MCF 10A (cell line): Measurements from ENCODE around the gene CLEC16A. TPM values are rescaled to one million over a fixed set of nuclear protein-coding genes. Genes with fewer than 3 reads are reported as not detected.

ENCODE experiments used
- BruUV-seq: library from RNA; stranded (reverse); fragments of 400-500 nt; replicated peaks from 2 replicates; lab custom pipeline; 2021; lab: Mats Ljungman, UMichigan
- CTCF ChIA-PET: fragments of 300-600 bp; sonication (Branson Sonifier 250); formaldehyde crosslinking; extraction: SDS; loops from one replicate; lab custom pipeline; 2021; ENCODE audit warnings: antibody characterized with exemption, inconsistent platforms; lab: Yijun Ruan, JAX
- POLR2A ChIA-PET: fragments of 300-600, 350-650 bp; sonication (Branson Sonifier 250); formaldehyde crosslinking; extraction: SDS; loops from one replicate; lab custom pipeline; 2020; ENCODE audit warnings: antibody characterized with exemption, inconsistent platforms; lab: Yijun Ruan, JAX
- DNase-seq: peaks from one replicate; pipeline ENCODE4 v3.0.0-alpha.2; 2018; ENCODE audit not compliant: unreplicated experiment
- H3K27ac Mint-ChIP-seq: one replicate; pipeline ENCODE4 v1.8.0; 2022; ENCODE audit warnings: mild to moderate bottlenecking, low read depth, mixed read lengths; ENCODE audit not compliant: unreplicated experiment
- H3K27me3 Mint-ChIP-seq: one replicate; pipeline ENCODE4 v1.8.0; 2022; ENCODE audit warnings: mixed read lengths; ENCODE audit not compliant: insufficient read depth, unreplicated experiment
- H3K36me3 Mint-ChIP-seq: one replicate; pipeline ENCODE4 v1.8.0; 2022; ENCODE audit warnings: mild to moderate bottlenecking, moderate library complexity, mixed read lengths; ENCODE audit not compliant: insufficient read depth, unreplicated experiment
- H3K4me1 Mint-ChIP-seq: one replicate; pipeline ENCODE4 v1.8.0; 2022; ENCODE audit warnings: mixed read lengths; ENCODE audit not compliant: insufficient read depth, unreplicated experiment
- H3K4me3 Mint-ChIP-seq: one replicate; pipeline ENCODE4 v1.8.0; 2022; ENCODE audit warnings: mild to moderate bottlenecking, moderate library complexity, mixed read lengths; ENCODE audit not compliant: unreplicated experiment
- H3K9me3 Mint-ChIP-seq: one replicate; pipeline ENCODE4 v1.8.0; 2022; ENCODE audit warnings: mixed read lengths; ENCODE audit not compliant: unreplicated experiment
- intact Hi-C: fragments of 100-400 bp; cut with micrococcal nuclease; formaldehyde crosslinking; loops from 2 replicates; pipeline ENCODE4 v1.14.1; 2022
- total RNA-seq: library from RNA; stranded (reverse); gene quantifications from 2 replicates; pipeline ENCODE4 v1.2.3, GENCODE V29; 2022
- TF ChIP-seq, protein P1 (sequence below): fragments of 200-600 bp; IDR thresholded peaks from one replicate; pipeline ENCODE4 v1.8.0; 2022; ENCODE audit warnings: antibody characterized with exemption, mild to moderate bottlenecking; ENCODE audit not compliant: unreplicated experiment

CLEC16A gene
- total RNA-seq, 1 experiment from 2014 or later: 32.4 TPM

DNA sequence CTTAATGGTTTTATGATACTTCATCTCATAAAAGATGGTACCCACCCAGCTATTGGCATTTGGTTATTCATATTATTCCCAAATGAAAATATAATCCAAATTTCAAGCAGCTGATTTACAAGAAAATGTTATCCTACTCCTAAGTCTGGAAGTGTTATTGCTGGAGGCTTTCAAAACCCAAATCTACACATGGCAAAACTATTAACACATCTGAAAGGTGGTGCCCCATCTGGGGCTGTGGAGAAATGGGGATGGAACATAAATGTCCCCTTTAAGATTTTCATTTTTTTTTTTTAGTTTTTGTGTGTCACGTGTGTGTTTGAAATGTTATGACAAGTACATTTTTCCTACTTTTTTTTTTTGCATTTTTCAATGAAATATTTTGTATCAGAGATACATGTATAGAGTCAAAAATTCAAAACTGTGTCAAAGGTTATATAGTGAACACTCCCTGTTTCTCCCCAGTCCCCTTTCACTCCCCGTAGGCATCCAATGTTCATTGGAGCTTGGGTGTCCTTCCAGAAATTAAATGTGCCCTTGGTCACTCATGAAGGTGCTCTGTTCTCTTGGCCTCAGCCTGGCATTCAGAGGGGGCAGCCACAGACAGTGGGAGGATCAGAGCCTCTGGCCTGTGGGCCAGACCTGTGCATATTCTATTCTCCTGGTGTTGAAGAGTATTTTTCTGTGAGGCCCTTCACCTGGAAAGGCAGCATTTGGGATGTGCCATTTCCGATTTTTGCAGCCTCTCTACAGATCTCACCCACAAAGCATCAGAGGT lies 79.1 kb downstream of the CLEC16A start:
- no peak overlapping the region for H3K27ac Mint-ChIP-seq
- ChIA-PET CTCF (interaction anchor here (0.7 to 1.7 kb wide), 2 partner anchors 12 to 25 kb away, joined by 3 read pairs; no protein-coding TSS in a partner anchor), POLR2A (interaction anchor here (0.7 to 1.4 kb wide), 3 partner anchors 10 to 111 kb away, joined by 3 to 5 read pairs (median 3); no protein-coding TSS in a partner anchor)
- H3K4me1 Mint-ChIP-seq: peaks cover 14% of the 10 kb centered on the region
- H3K9me3 Mint-ChIP-seq: no peaks in the 10 kb centered on the region
- H3K27me3 Mint-ChIP-seq: no peaks in the 10 kb centered on the region
- peaks cover 39% of the 10 kb centered on the region for H3K36me3 Mint-ChIP-seq
- DNase-seq: no peak
- TF ChIP-seq, protein P1, sequence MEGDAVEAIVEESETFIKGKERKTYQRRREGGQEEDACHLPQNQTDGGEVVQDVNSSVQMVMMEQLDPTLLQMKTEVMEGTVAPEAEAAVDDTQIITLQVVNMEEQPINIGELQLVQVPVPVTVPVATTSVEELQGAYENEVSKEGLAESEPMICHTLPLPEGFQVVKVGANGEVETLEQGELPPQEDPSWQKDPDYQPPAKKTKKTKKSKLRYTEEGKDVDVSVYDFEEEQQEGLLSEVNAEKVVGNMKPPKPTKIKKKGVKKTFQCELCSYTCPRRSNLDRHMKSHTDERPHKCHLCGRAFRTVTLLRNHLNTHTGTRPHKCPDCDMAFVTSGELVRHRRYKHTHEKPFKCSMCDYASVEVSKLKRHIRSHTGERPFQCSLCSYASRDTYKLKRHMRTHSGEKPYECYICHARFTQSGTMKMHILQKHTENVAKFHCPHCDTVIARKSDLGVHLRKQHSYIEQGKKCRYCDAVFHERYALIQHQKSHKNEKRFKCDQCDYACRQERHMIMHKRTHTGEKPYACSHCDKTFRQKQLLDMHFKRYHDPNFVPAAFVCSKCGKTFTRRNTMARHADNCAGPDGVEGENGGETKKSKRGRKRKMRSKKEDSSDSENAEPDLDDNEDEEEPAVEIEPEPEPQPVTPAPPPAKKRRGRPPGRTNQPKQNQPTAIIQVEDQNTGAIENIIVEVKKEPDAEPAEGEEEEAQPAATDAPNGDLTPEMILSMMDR: no peak
- intact Hi-C loops: no loop called here
- no TSS peak for BruUV-seq
- no peak overlapping the region for H3K4me3 Mint-ChIP-seq

DNA sequence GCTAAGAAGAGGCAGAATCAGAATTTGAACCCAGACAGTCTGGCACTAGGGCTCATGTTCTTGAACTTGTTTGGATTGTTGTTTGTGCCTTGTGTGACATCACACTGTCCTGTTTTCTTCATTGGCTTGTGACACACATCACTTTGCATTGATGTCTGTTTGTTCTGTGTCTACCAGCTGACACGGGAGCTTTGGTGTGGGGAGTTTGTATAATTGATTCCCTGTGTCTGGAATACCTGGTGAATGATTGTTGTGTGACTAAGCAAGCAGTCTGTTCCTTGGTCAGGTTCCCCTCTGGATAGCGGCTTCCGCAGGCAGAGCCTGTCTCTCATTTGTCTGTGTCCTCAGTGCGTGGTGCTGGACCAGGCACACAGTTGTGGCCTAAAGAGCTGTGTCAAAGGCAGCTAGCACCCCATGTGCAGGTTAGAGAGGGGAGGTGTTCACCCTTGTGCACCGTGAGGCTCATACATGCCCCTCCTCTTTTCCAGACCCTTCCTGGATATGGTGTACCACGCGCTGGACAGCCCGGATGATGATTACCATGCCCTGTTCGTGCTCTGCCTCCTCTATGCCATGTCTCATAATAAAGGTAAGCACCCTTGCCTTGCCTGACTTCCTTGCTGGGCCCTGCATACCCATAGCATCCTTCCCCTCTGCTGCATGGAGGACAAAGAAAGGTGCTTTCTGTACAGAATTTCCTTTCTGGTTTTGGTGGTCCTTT lies 80.1 kb downstream of the CLEC16A start:
- intact Hi-C loops: no loop called here
- DNase-seq: no peak
- peaks cover 7% of the 10 kb centered on the region for H3K9me3 Mint-ChIP-seq
- peaks cover 46% of the 10 kb centered on the region for H3K36me3 Mint-ChIP-seq
- no peak overlapping the region for H3K4me3 Mint-ChIP-seq
- peaks cover 11% of the 10 kb centered on the region for H3K4me1 Mint-ChIP-seq
- no peaks in the 10 kb centered on the region for H3K27me3 Mint-ChIP-seq
- POLR2A ChIA-PET: interaction anchor here (1.4 kb wide), 1 partner anchor 10 kb away, joined by 5 read pairs; no protein-coding TSS in a partner anchor
- no TSS peak for BruUV-seq
- peak overlapping the region; percentile 40 for H3K27ac Mint-ChIP-seq
- CTCF ChIA-PET: interaction anchor here (0.6 to 1.7 kb wide), 3 partner anchors 11 to 26 kb away, joined by 3 read pairs; no protein-coding TSS in a partner anchor
- TF ChIP-seq, protein P1: no peak

DNA sequence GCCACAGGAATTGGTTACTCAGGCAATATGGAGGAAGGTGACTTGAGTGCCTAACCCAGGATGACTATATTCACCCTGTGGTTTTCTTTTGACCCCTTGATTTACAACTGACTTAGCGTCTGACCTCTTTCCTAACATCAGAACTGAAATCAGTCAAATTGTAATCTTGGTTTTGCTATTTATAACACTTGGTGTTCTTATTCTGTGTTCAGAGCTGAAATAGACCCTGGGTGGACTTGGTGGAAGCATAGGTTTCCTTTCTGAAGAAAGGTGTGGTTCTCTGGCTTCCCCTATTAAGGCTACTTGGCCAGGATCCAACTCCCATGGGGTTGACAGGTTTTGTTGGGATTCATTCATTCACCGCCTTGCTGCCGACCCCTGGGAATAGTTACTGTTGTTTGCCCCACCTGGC lies 80.8 kb downstream of the CLEC16A start:
- no peaks in the 10 kb centered on the region for H3K27me3 Mint-ChIP-seq
- intact Hi-C loops: no loop called here
- H3K4me1 Mint-ChIP-seq: peaks cover 16% of the 10 kb centered on the region
- ChIA-PET POLR2A (interaction anchor here (0.7 to 1.4 kb wide), 2 partner anchors 9 kb away, joined by 5 read pairs; no protein-coding TSS in a partner anchor), CTCF (interaction anchor here (0.6 to 1.7 kb wide), 3 partner anchors 10 to 42 kb away, joined by 3 read pairs; no protein-coding TSS in a partner anchor)
- H3K27ac Mint-ChIP-seq: peak overlapping the region; percentile 40
- TF ChIP-seq, protein P1: no peak
- H3K36me3 Mint-ChIP-seq: peaks cover 53% of the 10 kb centered on the region
- peaks cover 11% of the 10 kb centered on the region for H3K9me3 Mint-ChIP-seq
- no peak overlapping the region for H3K4me3 Mint-ChIP-seq
- BruUV-seq: no TSS peak
- no peak for DNase-seq

DNA sequence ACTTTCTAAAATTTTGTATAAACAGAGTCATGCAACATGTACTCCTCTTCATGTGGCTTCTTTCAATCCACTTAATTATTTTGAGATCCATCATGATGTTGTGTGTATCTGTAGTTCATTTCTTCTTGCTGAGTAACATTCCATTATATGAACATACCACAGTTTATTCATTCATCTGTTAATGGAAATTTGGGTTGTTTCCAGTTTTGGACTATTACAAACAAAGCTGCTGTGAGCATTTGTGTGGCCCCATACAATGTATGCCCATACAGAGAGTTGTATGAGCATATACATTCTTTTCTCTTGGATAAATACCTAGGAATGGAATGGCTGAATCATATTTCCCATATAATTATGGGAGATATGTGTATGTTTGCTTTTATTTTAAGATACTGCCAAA lies 85.6 kb downstream of the CLEC16A start:
- no peak for DNase-seq
- no peak overlapping the region for H3K27ac Mint-ChIP-seq
- TF ChIP-seq, protein P1: no peak
- no TSS peak for BruUV-seq
- H3K36me3 Mint-ChIP-seq: peaks cover 47% of the 10 kb centered on the region
- intact Hi-C loops: no loop called here
- POLR2A ChIA-PET: no interaction called here
- H3K9me3 Mint-ChIP-seq: peaks cover 11% of the 10 kb centered on the region
- peaks cover 37% of the 10 kb centered on the region for H3K4me1 Mint-ChIP-seq
- H3K4me3 Mint-ChIP-seq: no peak overlapping the region
- CTCF ChIA-PET: interaction anchor here (0.6 to 0.7 kb wide), 2 partner anchors 11 to 271 kb away, joined by 3 read pairs; no protein-coding TSS in a partner anchor
- H3K27me3 Mint-ChIP-seq: no peaks in the 10 kb centered on the region
